HepG2 (cell line): ENCODE measurements around the gene MARCHF9. TPM values are rescaled to one million over a fixed set of nuclear protein-coding genes. Genes with fewer than 3 reads are reported as not detected.
A peak's percentile ranks its signal among the peaks of the same experiment; 100 is the strongest.

Source experiments
- DMTF1 ChIP-seq: sonication (generic); formaldehyde crosslinking; IDR thresholded peaks from 2 replicates; pipeline ENCODE4 v1.4.0; 2020; ENCODE audit warnings: mild to moderate bottlenecking, missing genetic modification reagents
- DPF2 ChIP-seq: sonication (generic); formaldehyde crosslinking; IDR thresholded peaks from 2 replicates; pipeline ENCODE4 v1.4.0; 2020; ENCODE audit warnings: mild to moderate bottlenecking, low read depth, missing genetic modification reagents, borderline replicate concordance
- FOXP1 ChIP-seq, 2 experiments: fragments of 450-650 bp in 1 of 2; IDR thresholded peaks; 2 replicates each; pipeline ENCODE4 v1.6.1; 2017 to 2018; ENCODE audit warnings: antibody characterized with exemption in 1 of 2
- MXI1 ChIP-seq: IDR thresholded peaks from 3 replicates; pipeline ENCODE4 v1.6.1; 2012; ENCODE audit warnings: low read depth, low read length, inconsistent platforms, borderline replicate concordance
- SMAD1 ChIP-seq: sonication (generic); formaldehyde crosslinking; IDR thresholded peaks from 2 replicates; pipeline ENCODE4 v1.4.0; 2020; ENCODE audit warnings: missing genetic modification reagents, low read depth, mild to moderate bottlenecking, borderline replicate concordance
- SOX13 ChIP-seq, 3 experiments: fragments of 450-650 bp in 1 of 3; sonication (generic) in 1 of 3; formaldehyde crosslinking in 1 of 3; IDR thresholded peaks in 2 of 3; conservative IDR thresholded peaks in 1 of 3; 2 replicates each; pipeline versions ENCODE4 v1.5.0 to v1.6.1; 2016 to 2020; ENCODE audit warnings: antibody characterized with exemption in 1 of 3, mild to moderate bottlenecking in 1 of 3, missing compliant biosample characterization in 1 of 3, missing genetic modification reagents in 1 of 3, moderate library complexity in 1 of 3
- ZNF136 ChIP-seq: sonication (generic); formaldehyde crosslinking; IDR thresholded peaks from 2 replicates; pipeline ENCODE4 v1.8.1; 2022; ENCODE audit warnings: low read depth, mild to moderate bottlenecking, moderate library complexity, missing genetic modification reagents
- ZNF234 ChIP-seq: sonication (generic); formaldehyde crosslinking; conservative IDR thresholded peaks from 2 replicates; pipeline ENCODE4 v1.5.1; 2020; ENCODE audit warnings: mild to moderate bottlenecking, missing genetic modification reagents
- ZNF331 ChIP-seq: sonication (generic); formaldehyde crosslinking; IDR thresholded peaks from 2 replicates; pipeline ENCODE4 v1.4.0; 2020; ENCODE audit warnings: missing genetic modification reagents
- ZNF382 ChIP-seq: sonication (generic); formaldehyde crosslinking; IDR thresholded peaks from 2 replicates; pipeline ENCODE4 v1.5.0; 2020; ENCODE audit warnings: missing genetic modification reagents, mild to moderate bottlenecking, borderline replicate concordance
- ZNF552 ChIP-seq: sonication (generic); formaldehyde crosslinking; IDR thresholded peaks from 2 replicates; pipeline ENCODE4 v1.9.0; 2022; ENCODE audit warnings: missing genetic modification reagents, mild to moderate bottlenecking, borderline replicate concordance
- ZNF644 ChIP-seq: IDR thresholded peaks from 2 replicates; pipeline ENCODE4 v1.6.1; 2016; ENCODE audit warnings: low read depth
- ZNF652 ChIP-seq: IDR thresholded peaks from 2 replicates; pipeline ENCODE4 v1.6.1; 2016; ENCODE audit warnings: low read depth, borderline replicate concordance
- ZSCAN9 ChIP-seq: IDR thresholded peaks from 2 replicates; pipeline ENCODE4 v1.6.1; 2016; ENCODE audit warnings: borderline replicate concordance
- polyA plus RNA-seq, 8 experiments: library from polyadenylated mRNA; depleted of rRNA in 3 of 8; stranded (reverse) in 7 of 8; unstranded in 1 of 8; fragments of >200 nt; fragmentation: Illumina TruSeq in 4 of 8; extraction: Trizol in 4 of 8; gene quantifications; 2 replicates each; pipeline versions ENCODE4 v1.2.1 to v1.2.3, GENCODE V29; 2011 to 2016; ENCODE audit warnings: low read depth in 4 of 8, missing spikeins in 1 of 8, mixed read lengths in 1 of 8; ENCODE audit not compliant: insufficient read depth in 1 of 8
- total RNA-seq, 5 experiments: library from RNA; depleted of rRNA; stranded (reverse); fragments of >200 nt; fragmentation: Illumina TruSeq; extraction: Trizol; gene quantifications; 2 replicates each; pipeline ENCODE4 v1.2.3, GENCODE V29; 2016; ENCODE audit warnings: low read depth in 1 of 5
- TF ChIP-seq, protein P1 (sequence below): sonication (generic); formaldehyde crosslinking; IDR thresholded peaks from 2 replicates; pipeline ENCODE4 v1.4.0; 2020; ENCODE audit warnings: missing genetic modification reagents
- TF ChIP-seq, protein P2 (sequence below): sonication (generic); formaldehyde crosslinking; IDR thresholded peaks from 2 replicates; pipeline ENCODE4 v1.9.0; 2022; ENCODE audit warnings: low read depth, missing genetic modification reagents

Gene MARCHF9
- total and polyA plus RNA-seq, 2 of the 13 experiments (the other 11 are each of a cell fraction or from before 2014, with no cell fraction given): 5.7 to 9.6 TPM

GRCh38 chr12:57744777-57745484, 10.0 kb upstream of the MARCHF9 start, which contains the start of gene TSPAN31 (continued):
- TF ChIP-seq ZNF382 (CRISPR knock-in tag) (no peak), SMAD1 (CRISPR knock-in tag) (no peak), ZNF136 (CRISPR knock-in tag) (no peak), ZNF552 (no peak), FOXP1 (IDR thresholded peaks at IDR 0.05) (no peak), FOXP1 (CRISPR knock-in tag; IDR thresholded peaks at IDR 0.05) (no peak), DMTF1 (CRISPR knock-in tag) (no peak), DPF2 (CRISPR knock-in tag) (no peak), SOX13 (IDR thresholded peaks at IDR 0.05) (no peak; the same call in 1 of the 2 replicates), SOX13 (CRISPR knock-in tag; conservative IDR thresholded peaks at IDR 0.05 in 1 of 2, IDR thresholded peaks at IDR 0.05 in 1 of 2) (no peak), ZNF652 (CRISPR knock-in tag) (no peak), MXI1 (peak; percentile 4; the same call in 1 of the 3 replicates), ZSCAN9 (CRISPR knock-in tag) (no peak), ZNF644 (CRISPR knock-in tag) (no peak), ZNF331 (no peak), ZNF234 (no peak)
- TF ChIP-seq, protein P1, sequence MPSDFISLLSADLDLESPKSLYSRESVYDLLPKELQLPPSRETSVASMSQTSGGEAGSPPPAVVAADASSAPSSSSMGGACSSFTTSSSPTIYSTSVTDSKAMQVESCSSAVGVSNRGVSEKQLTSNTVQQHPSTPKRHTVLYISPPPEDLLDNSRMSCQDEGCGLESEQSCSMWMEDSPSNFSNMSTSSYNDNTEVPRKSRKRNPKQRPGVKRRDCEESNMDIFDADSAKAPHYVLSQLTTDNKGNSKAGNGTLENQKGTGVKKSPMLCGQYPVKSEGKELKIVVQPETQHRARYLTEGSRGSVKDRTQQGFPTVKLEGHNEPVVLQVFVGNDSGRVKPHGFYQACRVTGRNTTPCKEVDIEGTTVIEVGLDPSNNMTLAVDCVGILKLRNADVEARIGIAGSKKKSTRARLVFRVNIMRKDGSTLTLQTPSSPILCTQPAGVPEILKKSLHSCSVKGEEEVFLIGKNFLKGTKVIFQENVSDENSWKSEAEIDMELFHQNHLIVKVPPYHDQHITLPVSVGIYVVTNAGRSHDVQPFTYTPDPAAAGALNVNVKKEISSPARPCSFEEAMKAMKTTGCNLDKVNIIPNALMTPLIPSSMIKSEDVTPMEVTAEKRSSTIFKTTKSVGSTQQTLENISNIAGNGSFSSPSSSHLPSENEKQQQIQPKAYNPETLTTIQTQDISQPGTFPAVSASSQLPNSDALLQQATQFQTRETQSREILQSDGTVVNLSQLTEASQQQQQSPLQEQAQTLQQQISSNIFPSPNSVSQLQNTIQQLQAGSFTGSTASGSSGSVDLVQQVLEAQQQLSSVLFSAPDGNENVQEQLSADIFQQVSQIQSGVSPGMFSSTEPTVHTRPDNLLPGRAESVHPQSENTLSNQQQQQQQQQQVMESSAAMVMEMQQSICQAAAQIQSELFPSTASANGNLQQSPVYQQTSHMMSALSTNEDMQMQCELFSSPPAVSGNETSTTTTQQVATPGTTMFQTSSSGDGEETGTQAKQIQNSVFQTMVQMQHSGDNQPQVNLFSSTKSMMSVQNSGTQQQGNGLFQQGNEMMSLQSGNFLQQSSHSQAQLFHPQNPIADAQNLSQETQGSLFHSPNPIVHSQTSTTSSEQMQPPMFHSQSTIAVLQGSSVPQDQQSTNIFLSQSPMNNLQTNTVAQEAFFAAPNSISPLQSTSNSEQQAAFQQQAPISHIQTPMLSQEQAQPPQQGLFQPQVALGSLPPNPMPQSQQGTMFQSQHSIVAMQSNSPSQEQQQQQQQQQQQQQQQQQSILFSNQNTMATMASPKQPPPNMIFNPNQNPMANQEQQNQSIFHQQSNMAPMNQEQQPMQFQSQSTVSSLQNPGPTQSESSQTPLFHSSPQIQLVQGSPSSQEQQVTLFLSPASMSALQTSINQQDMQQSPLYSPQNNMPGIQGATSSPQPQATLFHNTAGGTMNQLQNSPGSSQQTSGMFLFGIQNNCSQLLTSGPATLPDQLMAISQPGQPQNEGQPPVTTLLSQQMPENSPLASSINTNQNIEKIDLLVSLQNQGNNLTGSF: no peak
- TF ChIP-seq, protein P2, sequence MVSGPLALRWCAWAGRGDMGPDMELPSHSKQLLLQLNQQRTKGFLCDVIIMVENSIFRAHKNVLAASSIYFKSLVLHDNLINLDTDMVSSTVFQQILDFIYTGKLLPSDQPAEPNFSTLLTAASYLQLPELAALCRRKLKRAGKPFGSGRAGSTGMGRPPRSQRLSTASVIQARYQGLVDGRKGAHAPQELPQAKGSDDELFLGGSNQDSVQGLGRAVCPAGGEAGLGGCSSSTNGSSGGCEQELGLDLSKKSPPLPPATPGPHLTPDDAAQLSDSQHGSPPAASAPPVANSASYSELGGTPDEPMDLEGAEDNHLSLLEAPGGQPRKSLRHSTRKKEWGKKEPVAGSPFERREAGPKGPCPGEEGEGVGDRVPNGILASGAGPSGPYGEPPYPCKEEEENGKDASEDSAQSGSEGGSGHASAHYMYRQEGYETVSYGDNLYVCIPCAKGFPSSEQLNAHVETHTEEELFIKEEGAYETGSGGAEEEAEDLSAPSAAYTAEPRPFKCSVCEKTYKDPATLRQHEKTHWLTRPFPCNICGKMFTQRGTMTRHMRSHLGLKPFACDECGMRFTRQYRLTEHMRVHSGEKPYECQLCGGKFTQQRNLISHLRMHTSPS (CRISPR knock-in tag): no peak
